Esophagus squamous epithelium (tissue), 4 donors: Measurements from ENCODE around the gene PINK1.

Experiments used
- CTCF ChIP-seq, 6 experiments: fragments of 450-650 bp in 4 of 6; fragments of 200-600 bp in 2 of 6; sonication (generic) in 2 of 6; IDR thresholded peaks; one replicate each; pipeline ENCODE4 v1.5.1; 2016 to 2019; ENCODE audit warnings: antibody characterized with exemption in 6 of 6, mild to moderate bottlenecking in 4 of 6, moderate library complexity in 4 of 6
- POLR2A ChIP-seq, 4 donors: fragments of 450-650 bp; IDR thresholded peaks; one replicate each; pipeline ENCODE4 v1.6.1; 2017; ENCODE audit warnings: antibody characterized with exemption in 4 of 4, mild to moderate bottlenecking in 4 of 4, moderate library complexity in 3 of 4

GRCh38 chr1:20693623-20694022 lies 60.4 kb downstream of the PINK1 start:
- TF ChIP-seq CTCF (IDR thresholded peaks at IDR 0.05) (no peak), POLR2A (IDR thresholded peaks at IDR 0.05) (no peak)
